GM12878 (cell line): ENCODE measurements around the gene MAML3. TPM values are rescaled to one million over a fixed set of nuclear protein-coding genes. Genes with fewer than 3 reads are reported as not detected.

ENCODE experiments used
- ASH2L ChIP-seq: fragments of 300-600, 200-600 bp; sonication (generic); IDR thresholded peaks from 2 replicates; pipeline ENCODE4 v1.6.1; 2017; ENCODE audit warnings: low read depth, mild to moderate bottlenecking, borderline replicate concordance
- BCLAF1 ChIP-seq: fragments of 450-650 bp; IDR thresholded peaks from 2 replicates; pipeline ENCODE4 v1.6.1; 2017; ENCODE audit warnings: antibody characterized with exemption, mild to moderate bottlenecking, moderate library complexity
- IKZF1 ChIP-seq: fragments of 450-650 bp; conservative IDR thresholded peaks from 2 replicates; pipeline ENCODE4 v1.6.1; 2017; ENCODE audit warnings: antibody characterized with exemption, mild to moderate bottlenecking
- NBN ChIP-seq: fragments of 450-650 bp; IDR thresholded peaks from 2 replicates; pipeline ENCODE4 v1.6.1; 2016
- RAD21 ChIP-seq: IDR thresholded peaks from 2 replicates; pipeline ENCODE4 v1.6.1; 2011; ENCODE audit warnings: mild to moderate bottlenecking, low read depth, low read length, moderate library complexity; ENCODE audit not compliant: insufficient read depth
- polyA plus RNA-seq, 11 experiments: library from polyadenylated mRNA; depleted of rRNA in 4 of 11; unstranded in 6 of 11; stranded (reverse) in 5 of 11; fragments of >200 nt; fragmentation: Nextera tagmentation in 4 of 11; fragmentation: Illumina TruSeq in 1 of 11; extraction: Ambion mirVana in 4 of 11; extraction: Trizol in 1 of 11; gene quantifications; 1 replicate in 1 of 11; 2 replicates in 10 of 11; pipeline versions ENCODE4 v1.2.1 to v1.2.3, GENCODE V29; 2011 to 2016; ENCODE audit warnings: inconsistent platforms in 2 of 11, missing spikeins in 2 of 11, low read depth in 1 of 11
- total RNA-seq, 4 experiments: library from RNA; depleted of rRNA in 3 of 4; stranded (reverse); fragments of >200 nt in 3 of 4; fragmentation: Illumina TruSeq in 1 of 4; extraction: Trizol in 1 of 4; gene quantifications; 2 replicates each; pipeline versions ENCODE4 v1.2.1 to v1.2.3, GENCODE V29; 2013 to 2021
- TF ChIP-seq, protein P1 (sequence below): fragments of 450-650 bp; IDR thresholded peaks from 2 replicates; pipeline ENCODE4 v1.6.1; 2017; ENCODE audit warnings: mild to moderate bottlenecking, moderate library complexity
- TF ChIP-seq, protein P2 (sequence below): fragments of 450-650 bp; IDR thresholded peaks from 2 replicates; pipeline ENCODE4 v1.6.1; 2018; ENCODE audit warnings: borderline replicate concordance, mild to moderate bottlenecking; ENCODE audit not compliant: partially characterized antibody

The MAML3 gene
- total and polyA plus RNA-seq, 10 of the 15 experiments (the other 5 are each of a cell fraction or from before 2014, with no cell fraction given) = under 0.01 to 0.53 (median 0.06) TPM; not detected in 2

DNA sequence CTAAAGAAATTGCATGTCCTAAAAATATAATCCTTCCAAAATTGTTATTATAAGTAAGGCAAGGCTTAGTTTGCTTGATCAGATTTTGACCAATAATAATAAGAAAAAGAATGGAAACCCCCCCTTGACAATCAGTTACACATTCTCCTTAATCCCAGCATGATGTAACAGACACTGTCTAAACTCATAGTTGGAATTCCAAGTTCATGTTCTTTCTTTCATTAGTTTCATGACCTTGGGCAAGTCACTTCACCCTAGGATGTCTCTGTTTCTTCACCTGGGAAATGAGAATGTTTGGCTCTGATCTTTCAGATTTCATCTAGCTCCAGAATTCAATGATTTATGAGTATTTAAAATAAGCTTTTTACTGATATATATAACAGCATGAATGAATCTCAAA lies 64.8 kb downstream of the MAML3 start (continued):
- TF ChIP-seq, protein P1, sequence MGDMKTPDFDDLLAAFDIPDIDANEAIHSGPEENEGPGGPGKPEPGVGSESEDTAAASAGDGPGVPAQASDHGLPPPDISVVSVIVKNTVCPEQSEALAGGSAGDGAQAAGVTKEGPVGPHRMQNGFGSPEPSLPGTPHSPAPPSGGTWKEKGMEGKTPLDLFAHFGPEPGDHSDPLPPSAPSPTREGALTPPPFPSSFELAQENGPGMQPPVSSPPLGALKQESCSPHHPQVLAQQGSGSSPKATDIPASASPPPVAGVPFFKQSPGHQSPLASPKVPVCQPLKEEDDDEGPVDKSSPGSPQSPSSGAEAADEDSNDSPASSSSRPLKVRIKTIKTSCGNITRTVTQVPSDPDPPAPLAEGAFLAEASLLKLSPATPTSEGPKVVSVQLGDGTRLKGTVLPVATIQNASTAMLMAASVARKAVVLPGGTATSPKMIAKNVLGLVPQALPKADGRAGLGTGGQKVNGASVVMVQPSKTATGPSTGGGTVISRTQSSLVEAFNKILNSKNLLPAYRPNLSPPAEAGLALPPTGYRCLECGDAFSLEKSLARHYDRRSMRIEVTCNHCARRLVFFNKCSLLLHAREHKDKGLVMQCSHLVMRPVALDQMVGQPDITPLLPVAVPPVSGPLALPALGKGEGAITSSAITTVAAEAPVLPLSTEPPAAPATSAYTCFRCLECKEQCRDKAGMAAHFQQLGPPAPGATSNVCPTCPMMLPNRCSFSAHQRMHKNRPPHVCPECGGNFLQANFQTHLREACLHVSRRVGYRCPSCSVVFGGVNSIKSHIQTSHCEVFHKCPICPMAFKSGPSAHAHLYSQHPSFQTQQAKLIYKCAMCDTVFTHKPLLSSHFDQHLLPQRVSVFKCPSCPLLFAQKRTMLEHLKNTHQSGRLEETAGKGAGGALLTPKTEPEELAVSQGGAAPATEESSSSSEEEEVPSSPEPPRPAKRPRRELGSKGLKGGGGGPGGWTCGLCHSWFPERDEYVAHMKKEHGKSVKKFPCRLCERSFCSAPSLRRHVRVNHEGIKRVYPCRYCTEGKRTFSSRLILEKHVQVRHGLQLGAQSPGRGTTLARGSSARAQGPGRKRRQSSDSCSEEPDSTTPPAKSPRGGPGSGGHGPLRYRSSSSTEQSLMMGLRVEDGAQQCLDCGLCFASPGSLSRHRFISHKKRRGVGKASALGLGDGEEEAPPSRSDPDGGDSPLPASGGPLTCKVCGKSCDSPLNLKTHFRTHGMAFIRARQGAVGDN = no peak
- TF ChIP-seq, protein P2, sequence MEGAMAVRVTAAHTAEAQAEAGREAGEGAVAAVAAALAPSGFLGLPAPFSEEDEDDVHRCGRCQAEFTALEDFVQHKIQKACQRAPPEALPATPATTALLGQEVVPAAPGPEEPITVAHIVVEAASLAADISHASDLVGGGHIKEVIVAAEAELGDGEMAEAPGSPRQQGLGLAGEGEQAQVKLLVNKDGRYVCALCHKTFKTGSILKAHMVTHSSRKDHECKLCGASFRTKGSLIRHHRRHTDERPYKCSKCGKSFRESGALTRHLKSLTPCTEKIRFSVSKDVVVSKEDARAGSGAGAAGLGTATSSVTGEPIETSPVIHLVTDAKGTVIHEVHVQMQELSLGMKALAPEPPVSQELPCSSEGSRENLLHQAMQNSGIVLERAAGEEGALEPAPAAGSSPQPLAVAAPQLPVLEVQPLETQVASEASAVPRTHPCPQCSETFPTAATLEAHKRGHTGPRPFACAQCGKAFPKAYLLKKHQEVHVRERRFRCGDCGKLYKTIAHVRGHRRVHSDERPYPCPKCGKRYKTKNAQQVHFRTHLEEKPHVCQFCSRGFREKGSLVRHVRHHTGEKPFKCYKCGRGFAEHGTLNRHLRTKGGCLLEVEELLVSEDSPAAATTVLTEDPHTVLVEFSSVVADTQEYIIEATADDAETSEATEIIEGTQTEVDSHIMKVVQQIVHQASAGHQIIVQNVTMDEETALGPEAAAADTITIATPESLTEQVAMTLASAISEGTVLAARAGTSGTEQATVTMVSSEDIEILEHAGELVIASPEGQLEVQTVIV = no peak
- TF ChIP-seq RAD21 = no peak
- no peak for TF ChIP-seq BCLAF1
- no peak for TF ChIP-seq ASH2L
- no peak for TF ChIP-seq IKZF1
- no peak for TF ChIP-seq NBN
